Osteoblast (primary cell): ENCODE data around the gene PDE9A. TPM values are rescaled to one million over a fixed set of nuclear protein-coding genes. Genes with fewer than 3 reads are reported as not detected.

Experiments used
- DNase-seq: peaks from one replicate; pipeline ENCODE4 v3.0.0; 2011; ENCODE audit warnings: low spot score, mixed read lengths; ENCODE audit not compliant: insufficient read length; ENCODE audit errors: missing footprints
- H2AFZ ChIP-seq: 2 replicates; pipeline ENCODE4 v1.6.0; 2011; ENCODE audit warnings: mild to moderate bottlenecking, low read length
- H3K27ac ChIP-seq: 2 replicates; pipeline ENCODE4 v1.5.1; 2011; ENCODE audit warnings: mild to moderate bottlenecking, low read depth, low read length, moderate library complexity
- H3K27me3 ChIP-seq: 2 replicates; pipeline ENCODE4 v1.6.0; 2012; ENCODE audit warnings: mild to moderate bottlenecking, control low read depth, inconsistent platforms, low read length, moderate library complexity; ENCODE audit not compliant: insufficient read depth
- H3K36me3 ChIP-seq: 2 replicates; pipeline ENCODE4 v1.5.1; 2011; ENCODE audit warnings: mild to moderate bottlenecking, low read length, control low read depth, moderate library complexity; ENCODE audit not compliant: insufficient read depth
- H3K4me1 ChIP-seq: 2 replicates; pipeline ENCODE4 v1.5.1; 2011; ENCODE audit warnings: mild to moderate bottlenecking, low read length, control low read depth, moderate library complexity; ENCODE audit not compliant: insufficient read depth
- H3K4me2 ChIP-seq: 2 replicates; pipeline ENCODE4 v1.6.0; 2011; ENCODE audit warnings: mild to moderate bottlenecking, low read length; ENCODE audit not compliant: insufficient read depth
- H3K4me3 ChIP-seq: fragments of 200-600 bp; sonication (generic); 3 replicates; pipeline ENCODE4 v1.5.1; 2012; ENCODE audit warnings: mild to moderate bottlenecking, low read length, inconsistent platforms; ENCODE audit not compliant: insufficient read depth
- H3K79me2 ChIP-seq: 2 replicates; pipeline ENCODE4 v1.6.0; 2012; ENCODE audit warnings: mild to moderate bottlenecking, low read length, control low read depth, inconsistent platforms; ENCODE audit not compliant: insufficient read depth
- H3K9me3 ChIP-seq: 2 replicates; pipeline ENCODE4 v1.5.1; 2011; ENCODE audit warnings: low read depth, low read length, control low read depth
- H4K20me1 ChIP-seq: 2 replicates; pipeline ENCODE4 v1.6.0; 2012; ENCODE audit warnings: mild to moderate bottlenecking, low read length, control low read depth; ENCODE audit not compliant: insufficient read depth
- CTCF ChIP-seq: IDR thresholded peaks from 2 replicates; pipeline ENCODE4 v1.5.1; 2011; ENCODE audit warnings: mild to moderate bottlenecking, low read depth, low read length, moderate library complexity; ENCODE audit errors: extremely low read depth
- total RNA-seq: library from RNA; depleted of rRNA; stranded (reverse); fragments of >200 nt; gene quantifications from 2 replicates; pipeline ENCODE4 v1.2.3, GENCODE V29; 2012

The PDE9A gene
- total RNA-seq, 1 donor: 0.36 TPM

GRCh38 chr21:42676808-42677207 is 23.4 kb downstream of the PDE9A start:
- no peak for TF ChIP-seq CTCF
- H3K9me3 ChIP-seq: no peaks in the 10 kb centered on the region
- DNase-seq: no peak

GRCh38 chr21:42677339-42678321 is 24.2 kb downstream of the PDE9A start:
- Histone ChIP-seq H3K9me3 (no peaks in the 10 kb centered on the region), H3K4me2 (peak overlapping the region; percentile 58), H3K4me1 (peaks cover 10% of the 10 kb centered on the region), H4K20me1 (no peaks in the 10 kb centered on the region), H3K36me3 (no peaks in the 10 kb centered on the region), H3K27me3 (peaks cover 63% of the 10 kb centered on the region), H3K79me2 (no peaks in the 10 kb centered on the region), H2AFZ (no peak overlapping the region), H3K4me3 (no peak overlapping the region), H3K27ac (no peak overlapping the region)
- peak; percentile 88 for DNase-seq
- TF ChIP-seq CTCF: no peak

More at GRCh38 chr21:42676808-42677207, 23.4 kb downstream of the PDE9A start:
- H2AFZ ChIP-seq: no peak overlapping the region
- H3K4me1 ChIP-seq: peaks cover 16% of the 10 kb centered on the region
- H3K79me2 ChIP-seq: no peaks in the 10 kb centered on the region
- no peak overlapping the region for H3K4me2 ChIP-seq
- no peaks in the 10 kb centered on the region for H4K20me1 ChIP-seq
- no peak overlapping the region for H3K4me3 ChIP-seq
- H3K27ac ChIP-seq: no peak overlapping the region
- H3K27me3 ChIP-seq: peaks cover 55% of the 10 kb centered on the region
- H3K36me3 ChIP-seq: no peaks in the 10 kb centered on the region

GRCh38 chr21:42678618-42679295 is 25.3 kb downstream of the PDE9A start:
- Histone ChIP-seq H3K27me3 (peaks cover 71% of the 10 kb centered on the region), H4K20me1 (no peaks in the 10 kb centered on the region), H3K4me3 (no peak overlapping the region), H3K36me3 (no peaks in the 10 kb centered on the region), H3K9me3 (no peaks in the 10 kb centered on the region), H3K4me1 (peaks cover 8% of the 10 kb centered on the region), H3K27ac (no peak overlapping the region), H3K4me2 (no peak overlapping the region), H3K79me2 (no peaks in the 10 kb centered on the region), H2AFZ (no peak overlapping the region)
- TF ChIP-seq CTCF: no peak
- DNase-seq: no peak
